ENCODE data around the gene USP49. TPM values are rescaled to one million over a fixed set of nuclear protein-coding genes. Genes with fewer than 3 reads are reported as not detected.
A peak's percentile ranks its signal among the peaks of the same experiment; 100 is the strongest.

USP49 gene
- total and polyA plus RNA-seq, 2 of the 13 experiments (the other 11 are each of a cell fraction or from before 2014, with no cell fraction given), result 2.9 to 4.3 TPM

- TF ChIP-seq, protein P1, sequence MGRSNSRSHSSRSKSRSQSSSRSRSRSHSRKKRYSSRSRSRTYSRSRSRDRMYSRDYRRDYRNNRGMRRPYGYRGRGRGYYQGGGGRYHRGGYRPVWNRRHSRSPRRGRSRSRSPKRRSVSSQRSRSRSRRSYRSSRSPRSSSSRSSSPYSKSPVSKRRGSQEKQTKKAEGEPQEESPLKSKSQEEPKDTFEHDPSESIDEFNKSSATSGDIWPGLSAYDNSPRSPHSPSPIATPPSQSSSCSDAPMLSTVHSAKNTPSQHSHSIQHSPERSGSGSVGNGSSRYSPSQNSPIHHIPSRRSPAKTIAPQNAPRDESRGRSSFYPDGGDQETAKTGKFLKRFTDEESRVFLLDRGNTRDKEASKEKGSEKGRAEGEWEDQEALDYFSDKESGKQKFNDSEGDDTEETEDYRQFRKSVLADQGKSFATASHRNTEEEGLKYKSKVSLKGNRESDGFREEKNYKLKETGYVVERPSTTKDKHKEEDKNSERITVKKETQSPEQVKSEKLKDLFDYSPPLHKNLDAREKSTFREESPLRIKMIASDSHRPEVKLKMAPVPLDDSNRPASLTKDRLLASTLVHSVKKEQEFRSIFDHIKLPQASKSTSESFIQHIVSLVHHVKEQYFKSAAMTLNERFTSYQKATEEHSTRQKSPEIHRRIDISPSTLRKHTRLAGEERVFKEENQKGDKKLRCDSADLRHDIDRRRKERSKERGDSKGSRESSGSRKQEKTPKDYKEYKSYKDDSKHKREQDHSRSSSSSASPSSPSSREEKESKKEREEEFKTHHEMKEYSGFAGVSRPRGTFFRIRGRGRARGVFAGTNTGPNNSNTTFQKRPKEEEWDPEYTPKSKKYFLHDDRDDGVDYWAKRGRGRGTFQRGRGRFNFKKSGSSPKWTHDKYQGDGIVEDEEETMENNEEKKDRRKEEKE (IDR thresholded peaks at IDR 0.05), result no peak
- TF ChIP-seq GFI1 (CRISPR knock-in tag; IDR thresholded peaks at IDR 0.05; ENCODE audit: borderline replicate concordance) (peak; percentile 80), ZNF484 (CRISPR knock-in tag; IDR thresholded peaks at IDR 0.05; ENCODE audit: borderline replicate concordance, low read depth) (no peak), TBX2 (CRISPR knock-in tag; IDR thresholded peaks at IDR 0.05; ENCODE audit: borderline replicate concordance) (peak; percentile 95), GZF1 (CRISPR knock-in tag; IDR thresholded peaks at IDR 0.05) (no peak), ZNF343 (CRISPR knock-in tag; IDR thresholded peaks at IDR 0.05) (peak; percentile 86; the same call in 1 of the 2 replicates), PCBP2 (optimal IDR thresholded peaks at IDR 0.05; ENCODE audit: low read depth, low read length, poor library complexity, severe bottlenecking) (no peak), ZNF556 (CRISPR knock-in tag; IDR thresholded peaks at IDR 0.05; ENCODE audit: borderline replicate concordance) (peak; percentile 95; the same call in 1 of the 2 replicates), RELA (CRISPR knock-in tag; IDR thresholded peaks at IDR 0.05) (no peak), ZNF589 (CRISPR knock-in tag; conservative IDR thresholded peaks at IDR 0.05) (0 out of 2 replicates have a peak, but pooled peaks have one; percentile 30), SP2 (CRISPR knock-in tag; IDR thresholded peaks at IDR 0.05) (no peak), SAP130 (CRISPR knock-in tag; IDR thresholded peaks at IDR 0.05; ENCODE audit: low read depth) (peak; percentile 75), BHLHE40 (IDR thresholded peaks at IDR 0.05; ENCODE audit: low read length) (no peak), FOSL2 (CRISPR knock-in tag; IDR thresholded peaks at IDR 0.05) (peak; percentile 78), DBP (CRISPR knock-in tag; IDR thresholded peaks at IDR 0.05; ENCODE audit: not compliant biosample characterization) (no peak)
- TF ChIP-seq, protein P2, sequence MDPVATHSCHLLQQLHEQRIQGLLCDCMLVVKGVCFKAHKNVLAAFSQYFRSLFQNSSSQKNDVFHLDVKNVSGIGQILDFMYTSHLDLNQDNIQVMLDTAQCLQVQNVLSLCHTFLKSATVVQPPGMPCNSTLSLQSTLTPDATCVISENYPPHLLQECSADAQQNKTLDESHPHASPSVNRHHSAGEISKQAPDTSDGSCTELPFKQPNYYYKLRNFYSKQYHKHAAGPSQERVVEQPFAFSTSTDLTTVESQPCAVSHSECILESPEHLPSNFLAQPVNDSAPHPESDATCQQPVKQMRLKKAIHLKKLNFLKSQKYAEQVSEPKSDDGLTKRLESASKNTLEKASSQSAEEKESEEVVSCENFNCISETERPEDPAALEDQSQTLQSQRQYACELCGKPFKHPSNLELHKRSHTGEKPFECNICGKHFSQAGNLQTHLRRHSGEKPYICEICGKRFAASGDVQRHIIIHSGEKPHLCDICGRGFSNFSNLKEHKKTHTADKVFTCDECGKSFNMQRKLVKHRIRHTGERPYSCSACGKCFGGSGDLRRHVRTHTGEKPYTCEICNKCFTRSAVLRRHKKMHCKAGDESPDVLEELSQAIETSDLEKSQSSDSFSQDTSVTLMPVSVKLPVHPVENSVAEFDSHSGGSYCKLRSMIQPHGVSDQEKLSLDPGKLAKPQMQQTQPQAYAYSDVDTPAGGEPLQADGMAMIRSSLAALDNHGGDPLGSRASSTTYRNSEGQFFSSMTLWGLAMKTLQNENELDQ (CRISPR knock-in tag; IDR thresholded peaks at IDR 0.05; ENCODE audit: borderline replicate concordance), result no peak
- TF ChIP-seq, protein P3, sequence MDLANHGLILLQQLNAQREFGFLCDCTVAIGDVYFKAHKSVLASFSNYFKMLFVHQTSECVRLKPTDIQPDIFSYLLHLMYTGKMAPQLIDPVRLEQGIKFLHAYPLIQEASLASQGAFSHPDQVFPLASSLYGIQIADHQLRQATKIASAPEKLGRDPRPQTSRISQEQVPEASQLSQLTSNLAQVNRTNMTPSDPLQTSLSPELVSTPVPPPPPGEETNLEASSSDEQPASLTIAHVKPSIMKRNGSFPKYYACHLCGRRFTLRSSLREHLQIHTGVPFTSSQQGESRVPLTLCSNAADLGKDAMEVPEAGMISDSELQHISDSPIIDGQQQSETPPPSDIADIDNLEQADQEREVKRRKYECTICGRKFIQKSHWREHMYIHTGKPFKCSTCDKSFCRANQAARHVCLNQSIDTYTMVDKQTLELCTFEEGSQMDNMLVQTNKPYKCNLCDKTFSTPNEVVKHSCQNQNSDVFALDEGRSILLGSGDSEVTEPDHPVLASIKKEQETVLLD (CRISPR knock-in tag; IDR thresholded peaks at IDR 0.05; ENCODE audit: low read depth), result no peak; the same call in 1 of the 2 replicates
- TF ChIP-seq, protein P4, sequence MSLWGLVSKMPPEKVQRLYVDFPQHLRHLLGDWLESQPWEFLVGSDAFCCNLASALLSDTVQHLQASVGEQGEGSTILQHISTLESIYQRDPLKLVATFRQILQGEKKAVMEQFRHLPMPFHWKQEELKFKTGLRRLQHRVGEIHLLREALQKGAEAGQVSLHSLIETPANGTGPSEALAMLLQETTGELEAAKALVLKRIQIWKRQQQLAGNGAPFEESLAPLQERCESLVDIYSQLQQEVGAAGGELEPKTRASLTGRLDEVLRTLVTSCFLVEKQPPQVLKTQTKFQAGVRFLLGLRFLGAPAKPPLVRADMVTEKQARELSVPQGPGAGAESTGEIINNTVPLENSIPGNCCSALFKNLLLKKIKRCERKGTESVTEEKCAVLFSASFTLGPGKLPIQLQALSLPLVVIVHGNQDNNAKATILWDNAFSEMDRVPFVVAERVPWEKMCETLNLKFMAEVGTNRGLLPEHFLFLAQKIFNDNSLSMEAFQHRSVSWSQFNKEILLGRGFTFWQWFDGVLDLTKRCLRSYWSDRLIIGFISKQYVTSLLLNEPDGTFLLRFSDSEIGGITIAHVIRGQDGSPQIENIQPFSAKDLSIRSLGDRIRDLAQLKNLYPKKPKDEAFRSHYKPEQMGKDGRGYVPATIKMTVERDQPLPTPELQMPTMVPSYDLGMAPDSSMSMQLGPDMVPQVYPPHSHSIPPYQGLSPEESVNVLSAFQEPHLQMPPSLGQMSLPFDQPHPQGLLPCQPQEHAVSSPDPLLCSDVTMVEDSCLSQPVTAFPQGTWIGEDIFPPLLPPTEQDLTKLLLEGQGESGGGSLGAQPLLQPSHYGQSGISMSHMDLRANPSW (CRISPR knock-in tag; IDR thresholded peaks at IDR 0.05; ENCODE audit: borderline replicate concordance), result peak; percentile 58
Measured at GRCh38 chr6:41747256-41748101, 147.7 kb downstream of the USP49 start, which contains the start of gene PGC (continued).
